H9 (cell line): Measurements from ENCODE around the gene ORM2. TPM values are rescaled to one million over a fixed set of nuclear protein-coding genes. Genes with fewer than 3 reads are reported as not detected.

Experiments
- DNase-seq: peaks from one replicate; pipeline ENCODE4 v3.0.0-alpha.2; 2017
- H2AFZ ChIP-seq: one replicate; pipeline ENCODE4 v1.6.1; 2013; ENCODE audit warnings: mild to moderate bottlenecking, low read length, control low read depth, moderate library complexity
- H2AK5ac ChIP-seq: 2 replicates; pipeline ENCODE4 v1.6.1; 2013; ENCODE audit warnings: low read length, control low read depth, mixed read lengths; ENCODE audit not compliant: insufficient read length
- H2BK120ac ChIP-seq: one replicate; pipeline ENCODE4 v1.6.1; 2013; ENCODE audit warnings: low read depth, mild to moderate bottlenecking, low read length, control low read depth, inconsistent platforms; ENCODE audit not compliant: poor library complexity, severe bottlenecking
- H2BK12ac ChIP-seq: 2 replicates; pipeline ENCODE4 v1.6.1; 2013; ENCODE audit warnings: low read length, control low read depth, mixed read lengths, low read depth; ENCODE audit not compliant: insufficient read length
- H2BK15ac ChIP-seq: 2 replicates; pipeline ENCODE4 v1.6.1; 2013; ENCODE audit warnings: low read depth, low read length, control low read depth
- H2BK20ac ChIP-seq: one replicate; pipeline ENCODE4 v1.6.1; 2013; ENCODE audit warnings: low read depth, mild to moderate bottlenecking, low read length, control low read depth, inconsistent platforms; ENCODE audit not compliant: poor library complexity, severe bottlenecking
- H2BK5ac ChIP-seq: 2 replicates; pipeline ENCODE4 v1.6.1; 2013; ENCODE audit warnings: low read length, control low read depth, mixed read lengths; ENCODE audit not compliant: insufficient read length
- H3K14ac ChIP-seq: 2 replicates; pipeline ENCODE4 v1.6.1; 2013; ENCODE audit warnings: low read length, control low read depth; ENCODE audit not compliant: insufficient read depth
- H3K18ac ChIP-seq: 2 replicates; pipeline ENCODE4 v1.6.1; 2013; ENCODE audit warnings: low read depth, mild to moderate bottlenecking, mixed read lengths, low read length, control low read depth; ENCODE audit not compliant: insufficient read length
- H3K23ac ChIP-seq: 2 replicates; pipeline ENCODE4 v1.6.1; 2013; ENCODE audit warnings: low read length, control low read depth, mixed read lengths, low read depth; ENCODE audit not compliant: insufficient read length
- H3K23me2 ChIP-seq: 2 replicates; pipeline ENCODE4 v1.6.1; 2013; ENCODE audit warnings: low read depth, mild to moderate bottlenecking, mixed read lengths, low read length, control low read depth; ENCODE audit not compliant: insufficient read length, poor library complexity, severe bottlenecking
- H3K27ac ChIP-seq: 2 replicates; pipeline ENCODE4 v1.5.1; 2013; ENCODE audit warnings: low read length, control low read depth, mixed read lengths, low read depth; ENCODE audit not compliant: insufficient read length
- H3K27me3 ChIP-seq: 2 replicates; pipeline ENCODE4 v1.6.1; 2013; ENCODE audit warnings: low read length, control low read depth, inconsistent platforms; ENCODE audit not compliant: insufficient read depth
- H3K4ac ChIP-seq: 2 replicates; pipeline ENCODE4 v1.6.1; 2013; ENCODE audit warnings: low read depth, mild to moderate bottlenecking, control low read depth, inconsistent platforms, low read length, moderate library complexity
- H3K4me1 ChIP-seq: 2 replicates; pipeline ENCODE4 v1.6.1; 2013; ENCODE audit warnings: low read length, control low read depth, inconsistent platforms; ENCODE audit not compliant: insufficient read depth
- H3K4me2 ChIP-seq: 2 replicates; pipeline ENCODE4 v1.6.1; 2013; ENCODE audit warnings: low read length, control low read depth, mixed read lengths; ENCODE audit not compliant: insufficient read length, insufficient read depth
- H3K56ac ChIP-seq: 2 replicates; pipeline ENCODE4 v1.6.1; 2013; ENCODE audit warnings: low read depth, mild to moderate bottlenecking, mixed read lengths, low read length, control low read depth; ENCODE audit not compliant: insufficient read length
- H3K79me1 ChIP-seq: 2 replicates; pipeline ENCODE4 v1.6.1; 2013; ENCODE audit warnings: low read depth, mild to moderate bottlenecking, moderate library complexity, low read length, control low read depth, inconsistent platforms; ENCODE audit not compliant: insufficient read depth, poor library complexity, severe bottlenecking
- H3K79me2 ChIP-seq: 2 replicates; pipeline ENCODE4 v1.6.1; 2013; ENCODE audit warnings: low read length, control low read depth, inconsistent platforms; ENCODE audit not compliant: insufficient read depth
- H3K9ac ChIP-seq: 2 replicates; pipeline ENCODE4 v1.6.1; 2013; ENCODE audit warnings: low read length, control low read depth, mixed read lengths; ENCODE audit not compliant: insufficient read length; ENCODE audit errors: extremely low read depth
- H3K9me3 ChIP-seq: one replicate; pipeline ENCODE4 v1.6.1; 2013; ENCODE audit warnings: low read depth, low read length, inconsistent platforms; ENCODE audit not compliant: control insufficient read depth
- H3T11ph ChIP-seq: one replicate; pipeline ENCODE4 v1.6.1; 2013; ENCODE audit warnings: mild to moderate bottlenecking, low read length, control low read depth, inconsistent platforms
- H4K20me1 ChIP-seq: one replicate; pipeline ENCODE4 v1.6.1; 2013; ENCODE audit not compliant: control insufficient read depth, insufficient read length, insufficient read depth
- H4K5ac ChIP-seq: 2 replicates; pipeline ENCODE4 v1.6.1; 2013; ENCODE audit warnings: low read depth, mild to moderate bottlenecking, mixed read lengths, low read length, control low read depth; ENCODE audit not compliant: insufficient read length
- H4K8ac ChIP-seq: replicated peaks from 2 replicates; pipeline ENCODE4 v1.6.1; 2013; ENCODE audit warnings: low read length, control low read depth, mixed read lengths, low read depth; ENCODE audit not compliant: insufficient read length
- H4K91ac ChIP-seq: 2 replicates; pipeline ENCODE4 v1.6.1; 2013; ENCODE audit warnings: low read depth, mild to moderate bottlenecking, moderate library complexity, mixed read lengths, low read length, control low read depth; ENCODE audit not compliant: insufficient read length
- H3K27ac Mint-ChIP-seq, 3 experiments: 2 replicates in 2 of 3; 3 replicates in 1 of 3; pipeline ENCODE4 v1.8.0; 2020 to 2021; ENCODE audit warnings: mixed read lengths in 3 of 3, mild to moderate bottlenecking in 1 of 3, moderate library complexity in 1 of 3
- H3K27me3 Mint-ChIP-seq: 2 replicates; pipeline ENCODE4 v1.8.0; 2021; ENCODE audit warnings: low read depth, mild to moderate bottlenecking, moderate library complexity, mixed read lengths
- H3K36me3 Mint-ChIP-seq, 3 experiments: 2 replicates in 2 of 3; 3 replicates in 1 of 3; pipeline ENCODE4 v1.8.0; 2020 to 2021; ENCODE audit warnings: low read depth in 3 of 3, mixed read lengths in 3 of 3; ENCODE audit not compliant: insufficient read depth in 1 of 3
- H3K4me1 Mint-ChIP-seq, 2 experiments: 2 replicates each; pipeline ENCODE4 v1.8.0; 2020; ENCODE audit warnings: mixed read lengths in 2 of 2
- H3K4me3 Mint-ChIP-seq, 2 experiments: 2 replicates in 1 of 2; 3 replicates in 1 of 2; pipeline ENCODE4 v1.8.0; 2020 to 2021; ENCODE audit warnings: mild to moderate bottlenecking in 2 of 2, mixed read lengths in 2 of 2, moderate library complexity in 1 of 2
- H3K9me3 Mint-ChIP-seq, 2 experiments: 2 replicates in 1 of 2; 3 replicates in 1 of 2; pipeline ENCODE4 v1.8.0; 2020; ENCODE audit warnings: mild to moderate bottlenecking in 2 of 2, mixed read lengths in 2 of 2, moderate library complexity in 1 of 2
- WGBS: extraction: QIAGEN DNeasy Blood & Tissue Kit; methylation state at CpG from one replicate; pipeline ENCODE4 v1.1.7; 2013; ENCODE audit warnings: missing lambda C conversion rate, low lambda C conversion rate, mixed read lengths; ENCODE audit not compliant: insufficient read length; ENCODE audit errors: extremely low coverage; 5-methylcytosine and 5-hydroxymethylcytosine counted together
- total RNA-seq: library from RNA; stranded (reverse); gene quantifications from 2 replicates; pipeline ENCODE4 v1.2.1, GENCODE V29; 2021
- TF ChIP-seq, protein P1 (sequence below): fragments of 200-600 bp; sonication (generic); conservative IDR thresholded peaks from 3 replicates; pipeline ENCODE4 v1.8.0; 2021; ENCODE audit warnings: antibody characterized with exemption, mild to moderate bottlenecking

ORM2 gene
- total RNA-seq, 1 experiment from 2014 or later: 1.2 TPM

GRCh38 chr9:114315723-114316363, 13.8 kb upstream of the ORM2 start:
- no peak for DNase-seq
- H3K56ac ChIP-seq: no peak overlapping the region
- H3K27ac ChIP-seq: no peak overlapping the region
- no peaks in the 10 kb centered on the region for H3K79me1 ChIP-seq
- H3K27me3 ChIP-seq: no peaks in the 10 kb centered on the region
- H3K4me3 Mint-ChIP-seq: no peak overlapping the region
- no peaks in the 10 kb centered on the region for H3K4me1 ChIP-seq
- H4K91ac ChIP-seq: no peak overlapping the region
- H4K20me1 ChIP-seq: no peaks in the 10 kb centered on the region
- H3K18ac ChIP-seq: no peak overlapping the region
- no peak overlapping the region for H2BK12ac ChIP-seq
- peaks cover 6% of the 10 kb centered on the region for H3K27me3 Mint-ChIP-seq
- no peak overlapping the region for H2AK5ac ChIP-seq
- H3K36me3 Mint-ChIP-seq: peaks cover 0 to 4% (median 0%) of the 10 kb centered on the region in 3 experiments; a peak in 2 of 7 replicates
- H2BK15ac ChIP-seq: no peak overlapping the region
- TF ChIP-seq, protein P1, sequence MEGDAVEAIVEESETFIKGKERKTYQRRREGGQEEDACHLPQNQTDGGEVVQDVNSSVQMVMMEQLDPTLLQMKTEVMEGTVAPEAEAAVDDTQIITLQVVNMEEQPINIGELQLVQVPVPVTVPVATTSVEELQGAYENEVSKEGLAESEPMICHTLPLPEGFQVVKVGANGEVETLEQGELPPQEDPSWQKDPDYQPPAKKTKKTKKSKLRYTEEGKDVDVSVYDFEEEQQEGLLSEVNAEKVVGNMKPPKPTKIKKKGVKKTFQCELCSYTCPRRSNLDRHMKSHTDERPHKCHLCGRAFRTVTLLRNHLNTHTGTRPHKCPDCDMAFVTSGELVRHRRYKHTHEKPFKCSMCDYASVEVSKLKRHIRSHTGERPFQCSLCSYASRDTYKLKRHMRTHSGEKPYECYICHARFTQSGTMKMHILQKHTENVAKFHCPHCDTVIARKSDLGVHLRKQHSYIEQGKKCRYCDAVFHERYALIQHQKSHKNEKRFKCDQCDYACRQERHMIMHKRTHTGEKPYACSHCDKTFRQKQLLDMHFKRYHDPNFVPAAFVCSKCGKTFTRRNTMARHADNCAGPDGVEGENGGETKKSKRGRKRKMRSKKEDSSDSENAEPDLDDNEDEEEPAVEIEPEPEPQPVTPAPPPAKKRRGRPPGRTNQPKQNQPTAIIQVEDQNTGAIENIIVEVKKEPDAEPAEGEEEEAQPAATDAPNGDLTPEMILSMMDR: no peak
- H2BK5ac ChIP-seq: no peak overlapping the region
- no peaks in the 10 kb centered on the region for H3K23me2 ChIP-seq
- H3K23ac ChIP-seq: no peak overlapping the region
- no peak overlapping the region for H3T11ph ChIP-seq
- WGBS: no CpG with 5 or more reads among the region's 8 CpGs
- no peaks in the 10 kb centered on the region for H3K9me3 ChIP-seq
- no peak overlapping the region for H2BK120ac ChIP-seq
- H3K4me1 Mint-ChIP-seq: peaks cover 0 to 5% of the 10 kb centered on the region in 2 experiments; a peak in 3 of 4 replicates
- no peak overlapping the region for H4K5ac ChIP-seq
- no peaks in the 10 kb centered on the region for H3K79me2 ChIP-seq
- no peak overlapping the region for H3K14ac ChIP-seq
- H4K8ac ChIP-seq: no peak overlapping the region
- no peak overlapping the region for H3K4me2 ChIP-seq
- no peak overlapping the region for H3K4ac ChIP-seq
- H3K27ac Mint-ChIP-seq: no peak overlapping the region
- H2AFZ ChIP-seq: no peak overlapping the region
- H3K9me3 Mint-ChIP-seq: no peaks in the 10 kb centered on the region
- H3K9ac ChIP-seq: no peak overlapping the region
- no peak overlapping the region for H2BK20ac ChIP-seq
